Measurements from ENCODE around the gene C15orf39.
"Not testable (repeated sequence)": the region's sequence is repeated elsewhere in the genome, so short reads cannot be mapped to it uniquely, and the experiment has no call there.

DNA sequence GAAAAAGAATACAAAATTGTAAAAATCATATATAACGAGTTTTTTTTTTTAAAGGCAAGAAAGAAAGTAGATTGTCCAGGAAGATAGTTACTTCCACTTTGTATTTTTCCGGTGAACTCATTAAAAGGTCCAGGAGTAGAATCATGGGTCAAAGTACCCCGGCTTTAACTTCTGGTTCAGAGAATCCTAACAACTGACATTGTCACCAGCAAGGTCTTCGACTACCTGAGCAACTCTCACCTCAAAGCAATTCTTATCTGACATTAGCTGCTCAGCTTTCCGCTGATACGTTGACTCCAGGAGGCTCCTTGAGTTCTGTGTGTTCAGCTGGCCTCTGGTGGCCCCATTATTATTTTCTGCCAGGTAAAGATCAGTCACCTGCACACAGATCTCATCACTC lies 47.3 kb downstream of the C15orf39 start:
- TF ChIP-seq, protein P1, sequence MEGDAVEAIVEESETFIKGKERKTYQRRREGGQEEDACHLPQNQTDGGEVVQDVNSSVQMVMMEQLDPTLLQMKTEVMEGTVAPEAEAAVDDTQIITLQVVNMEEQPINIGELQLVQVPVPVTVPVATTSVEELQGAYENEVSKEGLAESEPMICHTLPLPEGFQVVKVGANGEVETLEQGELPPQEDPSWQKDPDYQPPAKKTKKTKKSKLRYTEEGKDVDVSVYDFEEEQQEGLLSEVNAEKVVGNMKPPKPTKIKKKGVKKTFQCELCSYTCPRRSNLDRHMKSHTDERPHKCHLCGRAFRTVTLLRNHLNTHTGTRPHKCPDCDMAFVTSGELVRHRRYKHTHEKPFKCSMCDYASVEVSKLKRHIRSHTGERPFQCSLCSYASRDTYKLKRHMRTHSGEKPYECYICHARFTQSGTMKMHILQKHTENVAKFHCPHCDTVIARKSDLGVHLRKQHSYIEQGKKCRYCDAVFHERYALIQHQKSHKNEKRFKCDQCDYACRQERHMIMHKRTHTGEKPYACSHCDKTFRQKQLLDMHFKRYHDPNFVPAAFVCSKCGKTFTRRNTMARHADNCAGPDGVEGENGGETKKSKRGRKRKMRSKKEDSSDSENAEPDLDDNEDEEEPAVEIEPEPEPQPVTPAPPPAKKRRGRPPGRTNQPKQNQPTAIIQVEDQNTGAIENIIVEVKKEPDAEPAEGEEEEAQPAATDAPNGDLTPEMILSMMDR (IDR thresholded peaks at IDR 0.05), result not testable (repeated sequence)
- not testable (repeated sequence) for TF ChIP-seq ZFX (IDR thresholded peaks at IDR 0.05; ENCODE audit: borderline replicate concordance)
